SW480 (cell line): ENCODE data around the gene MN1.
A peak's percentile ranks its signal among the peaks of the same experiment; 100 is the strongest.

Experiments used
- DNase-seq: peaks from one replicate; pipeline ENCODE4 v3.0.0-alpha.2; 2016; ENCODE audit warnings: low spot score

The MN1 gene

GRCh38 chr22:27716074-27716473, 85.5 kb downstream of the MN1 start:
- DNase-seq, result no peak

GRCh38 chr22:27715106-27715505, 86.5 kb downstream of the MN1 start:
- no peak for DNase-seq

GRCh38 chr22:27714068-27714467, 87.5 kb downstream of the MN1 start:
- DNase-seq, result peak; percentile 29

- DNase-seq, result no peak
Observed at GRCh38 chr22:27713461-27713860, 88.1 kb downstream of the MN1 start.

GRCh38 chr22:27711756-27712155, 89.8 kb downstream of the MN1 start:
- DNase-seq, result no peak

GRCh38 chr22:27711012-27711411, 90.5 kb downstream of the MN1 start:
- no peak for DNase-seq

- no peak for DNase-seq
Observed at GRCh38 chr22:27709919-27710675, 91.5 kb downstream of the MN1 start.

GRCh38 chr22:27706489-27706888, 95.1 kb downstream of the MN1 start:
- no peak for DNase-seq

- DNase-seq, result peak; percentile 73
Observed at GRCh38 chr22:27705408-27706080, 96.0 kb downstream of the MN1 start.

GRCh38 chr22:27704581-27704980, 97.0 kb downstream of the MN1 start:
- DNase-seq, result no peak

- no peak for DNase-seq
Observed at GRCh38 chr22:27699383-27700019, 102.1 kb downstream of the MN1 start.

- DNase-seq, result no peak
Observed at GRCh38 chr22:27698813-27699212, 102.7 kb downstream of the MN1 start.
